IMR-90 (cell line): ENCODE results near the gene ENKUR. TPM values are rescaled to one million over a fixed set of nuclear protein-coding genes. Genes with fewer than 3 reads are reported as not detected.

ENCODE experiments used
- ATAC-seq: fragments of 200-7000 bp; cut with Tn5 transposase; 2 replicates; pipeline ENCODE4 v1.9.1; 2020; ENCODE audit warnings: low read depth, mild to moderate bottlenecking, moderate library complexity
- BruUV-seq: library from RNA; stranded (reverse); fragments of 400-500 nt; replicated peaks from 2 replicates; lab custom pipeline; 2021; lab: Mats Ljungman, UMichigan
- CTCF ChIA-PET: fragments of 300-600 bp; formaldehyde crosslinking; extraction: SDS; loops from one replicate; lab custom pipeline; 2021; ENCODE audit warnings: antibody characterized with exemption; lab: Yijun Ruan, JAX
- POLR2A ChIA-PET: fragments of 300-600 bp; sonication (Branson Sonifier 250); formaldehyde crosslinking; loops from one replicate; lab custom pipeline; 2022; ENCODE audit warnings: antibody characterized with exemption; ENCODE audit not compliant: unreplicated experiment; lab: Charles Lee
- DNase-seq: peaks from one replicate; pipeline ENCODE4 v3.0.0; 2013
- H2AFZ ChIP-seq: replicated peaks from 2 replicates; pipeline ENCODE3; 2013; ENCODE audit warnings: low read length, mild to moderate bottlenecking; ENCODE audit not compliant: poor library complexity
- H2AK5ac ChIP-seq: 2 replicates; pipeline ENCODE4 v1.6.1; 2013; ENCODE audit warnings: low read depth, low read length, inconsistent platforms
- H2AK9ac ChIP-seq: replicated peaks from 2 replicates; pipeline ENCODE3; 2013; ENCODE audit warnings: mild to moderate bottlenecking, low read depth, low read length, moderate library complexity; ENCODE audit not compliant: poor library complexity
- H2BK120ac ChIP-seq: 2 replicates; pipeline ENCODE4 v1.6.1; 2013; ENCODE audit warnings: low read depth, low read length, inconsistent platforms
- H2BK15ac ChIP-seq: 3 replicates; pipeline ENCODE4 v1.6.1; 2013; ENCODE audit warnings: low read depth, low read length, inconsistent platforms
- H2BK20ac ChIP-seq: 2 replicates; pipeline ENCODE4 v1.6.1; 2013; ENCODE audit warnings: low read depth, mild to moderate bottlenecking, inconsistent platforms, low read length, moderate library complexity
- H2BK5ac ChIP-seq: 2 replicates; pipeline ENCODE4 v1.6.1; 2013; ENCODE audit warnings: mild to moderate bottlenecking, low read depth, low read length, inconsistent platforms; ENCODE audit not compliant: poor library complexity, severe bottlenecking
- H3K14ac ChIP-seq: replicated peaks from 2 replicates; pipeline ENCODE4 v1.6.1; 2013; ENCODE audit warnings: low read depth, low read length, inconsistent platforms
- H3K18ac ChIP-seq: 2 replicates; pipeline ENCODE4 v1.6.1; 2013; ENCODE audit warnings: low read depth, low read length, control low read depth
- H3K23ac ChIP-seq: 2 replicates; pipeline ENCODE4 v1.6.1; 2013; ENCODE audit warnings: low read depth, low read length, inconsistent platforms
- H3K27ac ChIP-seq: 2 replicates; pipeline ENCODE4 v1.5.1; 2013; ENCODE audit warnings: mild to moderate bottlenecking, control low read depth, low read length; ENCODE audit not compliant: insufficient read depth
- H3K27me3 ChIP-seq: 2 replicates; pipeline ENCODE4 v1.6.1; 2013; ENCODE audit warnings: low read length; ENCODE audit not compliant: control insufficient read depth, insufficient read depth
- H3K36me3 ChIP-seq: 2 replicates; pipeline ENCODE4 v1.6.1; 2013; ENCODE audit warnings: low read length, mixed read lengths; ENCODE audit not compliant: control insufficient read depth, insufficient read depth
- H3K4ac ChIP-seq: 2 replicates; pipeline ENCODE4 v1.6.1; 2013; ENCODE audit warnings: low read depth, low read length, inconsistent platforms
- H3K4me1 ChIP-seq: 2 replicates; pipeline ENCODE4 v1.6.1; 2013; ENCODE audit warnings: low read length, mixed read lengths; ENCODE audit not compliant: control insufficient read depth, insufficient read depth
- H3K4me2 ChIP-seq: 2 replicates; pipeline ENCODE4 v1.6.1; 2013; ENCODE audit warnings: low read depth, mild to moderate bottlenecking, control low read depth, low read length, moderate library complexity
- H3K4me3 ChIP-seq: 2 replicates; pipeline ENCODE4 v1.5.1; 2013; ENCODE audit warnings: low read depth, mild to moderate bottlenecking, control low read depth, low read length, moderate library complexity; ENCODE audit not compliant: insufficient read depth
- H3K56ac ChIP-seq: 2 replicates; pipeline ENCODE4 v1.6.1; 2013; ENCODE audit warnings: low read length, inconsistent platforms; ENCODE audit not compliant: insufficient read depth; ENCODE audit errors: extremely low read depth
- H3K79me1 ChIP-seq, 2 experiments: 2 replicates each; pipeline ENCODE4 v1.6.1; 2013; ENCODE audit warnings: low read length in 2 of 2, inconsistent platforms in 1 of 2, low read depth in 1 of 2
- H3K9ac ChIP-seq: 2 replicates; pipeline ENCODE4 v1.6.1; 2013; ENCODE audit warnings: low read depth, low read length, control low read depth
- H3K9me1 ChIP-seq: 2 replicates; pipeline ENCODE4 v1.6.1; 2013; ENCODE audit warnings: low read length, inconsistent platforms; ENCODE audit not compliant: insufficient read depth
- H3K9me3 ChIP-seq: 2 replicates; pipeline ENCODE4 v1.6.1; 2013; ENCODE audit warnings: low read length; ENCODE audit not compliant: control insufficient read depth, insufficient read depth
- H4K20me1 ChIP-seq: 2 replicates; pipeline ENCODE4 v1.6.1; 2013; ENCODE audit warnings: low read length, inconsistent platforms; ENCODE audit not compliant: insufficient read depth
- H4K5ac ChIP-seq: 2 replicates; pipeline ENCODE4 v1.6.1; 2013; ENCODE audit warnings: mild to moderate bottlenecking, low read depth, low read length, control low read depth
- H4K8ac ChIP-seq, 2 experiments: 2 replicates each; pipeline ENCODE4 v1.6.1; 2013; ENCODE audit warnings: low read depth in 2 of 2, low read length in 2 of 2, control low read depth in 1 of 2, inconsistent platforms in 1 of 2
- H4K91ac ChIP-seq: 2 replicates; pipeline ENCODE4 v1.6.1; 2013; ENCODE audit warnings: low read depth, low read length, inconsistent platforms; ENCODE audit not compliant: insufficient read depth
- BHLHE40 ChIP-seq: fragments of 150-350 bp; IDR thresholded peaks from 2 replicates; pipeline ENCODE4 v1.6.1; 2016; ENCODE audit warnings: mild to moderate bottlenecking, low read depth, low read length
- CEBPB ChIP-seq: IDR thresholded peaks from 2 replicates; pipeline ENCODE4 v1.6.1; 2012; ENCODE audit warnings: low read depth, low read length, improper control_type of control experiment
- CTCF ChIP-seq: conservative IDR thresholded peaks from 2 replicates; pipeline ENCODE4 v1.5.1; 2012; ENCODE audit warnings: mild to moderate bottlenecking, low read depth, low read length, improper control_type of control experiment
- ELK1 ChIP-seq: fragments of 150-350 bp; IDR thresholded peaks from 2 replicates; pipeline ENCODE4 v1.6.1; 2016; ENCODE audit warnings: low read depth, mild to moderate bottlenecking, low read length, moderate library complexity, borderline replicate concordance
- FOS ChIP-seq: fragments of 150-350 bp; IDR thresholded peaks from 2 replicates; pipeline ENCODE4 v1.6.1; 2016; ENCODE audit warnings: low read depth, low read length
- MAFK ChIP-seq: IDR thresholded peaks from 2 replicates; pipeline ENCODE4 v1.6.1; 2012; ENCODE audit warnings: low read depth, low read length, improper control_type of control experiment
- MAZ ChIP-seq: IDR thresholded peaks from 2 replicates; pipeline ENCODE4 v1.6.1; 2012; ENCODE audit warnings: low read depth, mild to moderate bottlenecking, low read length, improper control_type of control experiment, moderate library complexity, borderline replicate concordance
- MXI1 ChIP-seq: IDR thresholded peaks from 2 replicates; pipeline ENCODE4 v1.6.1; 2012; ENCODE audit warnings: low read depth, mild to moderate bottlenecking, low read length, moderate library complexity, borderline replicate concordance
- NFE2L2 ChIP-seq: fragments of 150-350 bp; IDR thresholded peaks from 2 replicates; pipeline ENCODE4 v1.6.1; 2016; ENCODE audit warnings: low read depth, mild to moderate bottlenecking, low read length
- POLR2A ChIP-seq: IDR thresholded peaks from 2 replicates; pipeline ENCODE4 v1.6.1; 2012; ENCODE audit warnings: mild to moderate bottlenecking, low read depth, low read length
- RCOR1 ChIP-seq: IDR thresholded peaks from 2 replicates; pipeline ENCODE4 v1.6.1; 2012; ENCODE audit warnings: mild to moderate bottlenecking, low read length, improper control_type of control experiment; ENCODE audit not compliant: insufficient replicate concordance
- RFX5 ChIP-seq: IDR thresholded peaks from 2 replicates; pipeline ENCODE4 v1.8.0; 2012; ENCODE audit warnings: low read depth, mild to moderate bottlenecking, low read length, moderate library complexity
- SMC3 ChIP-seq: fragments of 150-350 bp; IDR thresholded peaks from 2 replicates; pipeline ENCODE4 v1.6.1; 2016; ENCODE audit warnings: low read depth, mild to moderate bottlenecking, antibody characterized with exemption, low read length, moderate library complexity
- USF2 ChIP-seq: fragments of 150-350 bp; IDR thresholded peaks from 2 replicates; pipeline ENCODE4 v1.6.1; 2017; ENCODE audit warnings: mild to moderate bottlenecking, antibody characterized with exemption, low read length, low read depth
- WGBS, 2 experiments: methylation state at CpG; one replicate each; pipeline versions ENCODE4 v1.1.5 to v1.1.7; 2013; ENCODE audit warnings: missing lambda C conversion rate in 2 of 2; ENCODE audit not compliant: insufficient read length in 1 of 2; ENCODE audit errors: extremely low coverage in 2 of 2; 5-methylcytosine and 5-hydroxymethylcytosine counted together
- dilution Hi-C: fragments of 300-500 bp; cut with HindIII; formaldehyde crosslinking; loops from one replicate; pipeline ENCODE4 v1.14.3; 2018; ENCODE audit warnings: low sequenced_read_pairs; ENCODE audit not compliant: unreplicated experiment
- in situ Hi-C: fragments of 300-500 bp; cut with MboI; formaldehyde crosslinking; loops from 3 replicates; pipeline ENCODE4 v1.14.3; 2019; ENCODE audit warnings: low sequenced_read_pairs, inconsistent platforms, mixed read lengths
- intact Hi-C: fragments of 100-400 bp; cut with micrococcal nuclease; formaldehyde crosslinking; loops from 2 replicates; pipeline ENCODE4 v1.10.0; 2022
- polyA plus RNA-seq, 3 experiments: library from polyadenylated mRNA; depleted of rRNA; stranded (reverse); fragments of >200 nt; gene quantifications; 2 replicates each; pipeline ENCODE4 v1.2.3, GENCODE V29; 2012; ENCODE audit warnings: low replicate concordance in 1 of 3
- total RNA-seq: library from RNA; depleted of rRNA; stranded (reverse); fragments of >200 nt; gene quantifications from 2 replicates; pipeline ENCODE4 v1.2.3, GENCODE V29; 2012

The ENKUR gene
- total and polyA plus RNA-seq, 2 of the 4 experiments (the other 2 are of a cell fraction): not detected

GRCh38 chr10:24979685-24980084, 36.3 kb downstream of the ENKUR start:
- CTCF ChIA-PET: no interaction called here
- Histone ChIP-seq H3K9ac (no peak overlapping the region), H3K23ac (no peak overlapping the region), H3K9me1 (no peaks in the 10 kb centered on the region), H3K18ac (no peak overlapping the region), H4K5ac (no peak overlapping the region), H2AK5ac (no peak overlapping the region), H3K4me3 (no peak overlapping the region), H4K91ac (no peak overlapping the region), H3K4me2 (no peak overlapping the region), H3K27me3 (no peaks in the 10 kb centered on the region), H4K20me1 (no peaks in the 10 kb centered on the region), H3K9me3 (no peaks in the 10 kb centered on the region), H4K8ac (no peak overlapping the region), H3K4ac (no peak overlapping the region), H2BK120ac (no peak overlapping the region), H2BK15ac (no peak overlapping the region), H3K14ac (no peak overlapping the region), H3K79me1 (no peaks in the 10 kb centered on the region), H3K4me1 (peaks cover 4% of the 10 kb centered on the region; the same call in 1 of the 2 replicates), H3K27ac (no peak overlapping the region), H2BK5ac (no peak overlapping the region), H2AK9ac (no peak overlapping the region), H3K36me3 (no peaks in the 10 kb centered on the region), H3K56ac (no peak overlapping the region), H2AFZ (no peak overlapping the region), H2BK20ac (no peak overlapping the region)
- in situ Hi-C loops (loop anchor here (10.0 kb wide), 1 partner anchor 345 kb away; no protein-coding TSS in a partner anchor), intact Hi-C loops (no loop called here), dilution Hi-C loops (no loop called here)
- ATAC-seq: no peak
- no peak for DNase-seq
- WGBS, 2 experiments: no CpG with 5 or more reads among the region's 4 CpGs
- no peak for TF ChIP-seq POLR2A
- TF ChIP-seq NFE2L2: no peak
- TF ChIP-seq FOS: no peak
- TF ChIP-seq BHLHE40: no peak
- TF ChIP-seq RCOR1: no peak
- TF ChIP-seq CEBPB: no peak
- TF ChIP-seq SMC3: no peak
- TF ChIP-seq CTCF: no peak
- TF ChIP-seq MAFK: no peak
- TF ChIP-seq ELK1: no peak
- TF ChIP-seq USF2: no peak
- no peak for TF ChIP-seq RFX5
- TF ChIP-seq MAZ: no peak
- no peak for TF ChIP-seq MXI1
- BruUV-seq: no TSS peak
- POLR2A ChIA-PET: no interaction called here
